GM20000 (cell line): ENCODE measurements around the gene LGSN.

ENCODE experiments used
- DNase-seq: peaks from one replicate; pipeline ENCODE4 v3.0.0; 2012; ENCODE audit warnings: low spot score
- TF ChIP-seq, protein P1 (sequence below): IDR thresholded peaks from 2 replicates; pipeline ENCODE4 v1.5.1; 2012; ENCODE audit warnings: mild to moderate bottlenecking, control low read depth; ENCODE audit errors: extremely low read depth, missing control alignments

Gene LGSN

DNA sequence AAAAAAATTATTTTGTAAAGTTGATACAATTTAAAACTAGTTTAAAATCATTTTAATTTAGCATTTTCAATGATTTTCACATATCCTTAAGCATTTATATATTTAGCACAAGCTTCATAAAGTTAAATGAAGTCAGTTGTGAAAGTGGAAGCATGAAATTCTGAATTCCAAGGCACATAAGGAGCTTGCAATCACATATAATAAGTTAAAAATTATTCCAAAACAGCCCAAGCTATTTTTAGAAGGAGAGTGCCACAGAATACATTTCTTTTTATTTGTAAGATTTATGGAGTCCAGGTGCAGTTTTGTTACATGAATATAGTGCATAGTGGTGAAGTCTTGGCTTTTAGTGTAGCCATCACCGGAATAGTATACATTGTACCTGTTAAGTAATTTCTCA lies 3.2 kb upstream of the LGSN start:
- DNase-seq: no peak
- TF ChIP-seq, protein P1, sequence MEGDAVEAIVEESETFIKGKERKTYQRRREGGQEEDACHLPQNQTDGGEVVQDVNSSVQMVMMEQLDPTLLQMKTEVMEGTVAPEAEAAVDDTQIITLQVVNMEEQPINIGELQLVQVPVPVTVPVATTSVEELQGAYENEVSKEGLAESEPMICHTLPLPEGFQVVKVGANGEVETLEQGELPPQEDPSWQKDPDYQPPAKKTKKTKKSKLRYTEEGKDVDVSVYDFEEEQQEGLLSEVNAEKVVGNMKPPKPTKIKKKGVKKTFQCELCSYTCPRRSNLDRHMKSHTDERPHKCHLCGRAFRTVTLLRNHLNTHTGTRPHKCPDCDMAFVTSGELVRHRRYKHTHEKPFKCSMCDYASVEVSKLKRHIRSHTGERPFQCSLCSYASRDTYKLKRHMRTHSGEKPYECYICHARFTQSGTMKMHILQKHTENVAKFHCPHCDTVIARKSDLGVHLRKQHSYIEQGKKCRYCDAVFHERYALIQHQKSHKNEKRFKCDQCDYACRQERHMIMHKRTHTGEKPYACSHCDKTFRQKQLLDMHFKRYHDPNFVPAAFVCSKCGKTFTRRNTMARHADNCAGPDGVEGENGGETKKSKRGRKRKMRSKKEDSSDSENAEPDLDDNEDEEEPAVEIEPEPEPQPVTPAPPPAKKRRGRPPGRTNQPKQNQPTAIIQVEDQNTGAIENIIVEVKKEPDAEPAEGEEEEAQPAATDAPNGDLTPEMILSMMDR: no peak

DNA sequence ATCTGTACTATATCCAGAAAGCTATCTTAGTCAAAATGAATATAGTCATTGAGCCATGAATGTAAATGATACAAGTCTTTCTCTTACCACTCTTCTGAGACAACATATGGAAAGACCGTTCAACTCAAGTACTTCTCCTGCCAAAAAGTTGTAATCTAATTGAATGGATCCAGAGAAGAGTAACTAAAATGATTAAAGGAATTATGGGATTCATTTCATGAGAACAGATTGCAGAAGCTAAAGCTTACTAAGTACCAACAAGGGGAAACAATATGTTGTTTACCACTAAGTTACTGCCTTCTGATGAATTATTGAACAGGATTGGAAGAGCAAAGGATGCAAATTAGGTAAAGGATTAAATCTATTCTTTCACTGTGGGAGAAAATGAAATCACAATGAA lies 2.0 kb upstream of the LGSN start:
- no peak for DNase-seq
- TF ChIP-seq, protein P1: no peak

DNA sequence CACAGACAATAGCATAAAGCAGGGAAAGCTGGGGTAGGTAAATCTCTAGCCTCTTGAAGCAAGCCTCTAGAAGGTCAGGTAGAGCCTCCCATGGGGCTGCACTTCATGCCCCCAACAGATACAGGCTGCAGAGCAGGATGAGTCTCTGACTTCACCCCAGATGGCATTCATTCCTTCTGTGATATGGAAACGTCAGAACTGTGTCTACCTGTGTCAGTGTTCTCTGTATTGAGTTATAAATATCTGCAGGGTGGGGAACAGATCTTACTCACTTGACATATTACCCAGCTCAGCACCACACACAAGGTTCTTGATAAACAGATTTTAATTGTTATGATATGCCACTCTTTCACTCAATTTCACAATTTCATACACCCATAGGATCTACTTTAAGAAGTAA lies 2.1 kb downstream of the LGSN start:
- no peak for DNase-seq
- TF ChIP-seq, protein P1: no peak

DNA sequence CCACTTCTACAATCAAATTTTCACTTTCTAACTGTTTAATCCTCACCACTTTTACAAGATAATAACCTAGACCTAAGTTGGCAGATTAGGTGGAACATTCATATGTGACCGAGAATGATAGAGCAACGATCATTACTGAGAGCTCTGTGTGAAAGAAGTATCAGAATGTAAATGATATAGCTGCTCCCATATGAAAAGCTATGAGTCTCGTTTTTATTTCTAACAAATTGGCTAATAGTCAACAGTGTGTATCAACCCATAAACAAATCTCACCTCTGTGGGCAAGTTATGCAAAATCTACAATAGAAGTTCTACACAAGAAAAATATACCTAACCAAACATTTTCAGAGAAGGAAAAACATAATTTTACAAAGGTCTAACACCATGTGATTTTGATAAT lies 3.7 kb downstream of the LGSN start:
- no peak for DNase-seq
- TF ChIP-seq, protein P1: no peak

DNA sequence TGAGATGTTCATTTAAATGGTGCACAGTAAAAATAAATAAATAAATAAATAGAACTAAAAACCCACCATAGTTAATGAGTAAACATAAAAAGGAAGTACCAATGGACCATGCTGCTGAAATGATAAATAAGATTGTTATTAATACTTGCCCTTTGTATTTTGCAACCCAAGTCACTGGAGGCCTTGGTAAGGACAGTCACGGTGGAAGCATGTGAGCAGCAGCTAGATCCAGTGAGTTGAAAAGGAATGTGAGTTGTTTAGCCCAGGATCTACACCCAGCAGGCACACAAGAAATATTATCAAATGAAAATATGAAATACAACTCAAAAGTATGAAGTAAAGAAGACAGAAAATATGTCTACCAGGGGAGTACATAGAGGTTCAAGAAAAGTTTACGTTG lies 6.7 kb downstream of the LGSN start:
- TF ChIP-seq, protein P1: no peak
- no peak for DNase-seq

DNA sequence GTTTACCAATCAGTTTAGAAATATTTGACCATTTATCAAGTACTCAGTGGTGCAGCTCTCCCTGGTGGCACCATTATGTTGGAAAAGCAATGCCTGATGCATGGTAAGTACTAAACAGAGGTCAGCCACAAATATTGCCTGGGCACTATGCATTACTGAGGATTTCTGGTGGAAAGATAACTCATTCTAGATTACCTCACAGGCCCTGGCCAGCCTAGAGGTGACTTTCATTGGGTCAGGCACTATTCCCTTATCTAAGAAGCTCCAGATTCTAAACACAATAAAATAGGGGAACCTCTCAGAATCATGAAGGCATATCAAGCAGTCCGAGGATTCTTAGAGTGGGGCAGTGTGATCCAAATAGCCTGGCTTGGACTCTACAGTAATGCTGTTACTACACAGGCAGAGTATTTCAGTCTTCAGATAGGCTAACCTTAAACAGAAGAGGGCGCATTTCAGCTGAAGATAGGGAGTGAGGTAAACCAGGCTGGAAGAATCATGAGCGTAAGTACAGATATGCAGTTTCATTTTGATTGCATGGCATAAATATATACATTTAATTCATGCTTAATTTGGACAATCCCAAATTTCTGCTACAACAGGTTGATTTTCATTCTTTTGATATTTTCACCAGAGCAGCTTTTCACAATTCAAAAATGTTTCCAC lies 12.1 kb downstream of the LGSN start:
- TF ChIP-seq, protein P1: peak; percentile 47
- peak; percentile 47 for DNase-seq

DNA sequence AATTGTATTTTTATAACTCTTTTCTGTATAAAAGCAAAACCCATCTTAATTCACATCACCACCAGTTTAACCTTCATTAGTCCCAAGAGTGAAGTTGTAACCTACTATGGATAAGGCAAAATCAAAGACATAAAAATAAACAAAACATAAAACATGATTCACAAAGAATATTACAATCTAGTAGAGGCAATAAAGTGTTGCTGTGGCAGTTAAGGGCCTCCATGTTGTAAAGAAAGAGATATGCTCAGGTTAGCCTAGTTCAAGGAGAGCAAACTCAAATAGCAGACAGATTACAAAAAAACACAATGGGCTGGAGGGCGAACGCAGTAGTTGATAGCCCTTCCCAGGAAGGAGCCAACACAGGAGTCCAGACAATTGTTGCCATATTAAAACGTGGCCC lies 13.4 kb downstream of the LGSN start:
- TF ChIP-seq, protein P1: no peak
- no peak for DNase-seq
